Limb (tissue), 2 donors: ENCODE data around the gene PPA1.
"Not testable (repeated sequence)": the region's sequence is repeated elsewhere in the genome, so short reads cannot be mapped to it uniquely, and the experiment has no call there.

Experiments used
- DNase-seq, 2 donors: peaks; one replicate each; pipeline ENCODE4 v3.0.0-alpha.2; 2016; ENCODE audit errors: extremely low spot score in 2 of 2

PPA1 gene

DNA sequence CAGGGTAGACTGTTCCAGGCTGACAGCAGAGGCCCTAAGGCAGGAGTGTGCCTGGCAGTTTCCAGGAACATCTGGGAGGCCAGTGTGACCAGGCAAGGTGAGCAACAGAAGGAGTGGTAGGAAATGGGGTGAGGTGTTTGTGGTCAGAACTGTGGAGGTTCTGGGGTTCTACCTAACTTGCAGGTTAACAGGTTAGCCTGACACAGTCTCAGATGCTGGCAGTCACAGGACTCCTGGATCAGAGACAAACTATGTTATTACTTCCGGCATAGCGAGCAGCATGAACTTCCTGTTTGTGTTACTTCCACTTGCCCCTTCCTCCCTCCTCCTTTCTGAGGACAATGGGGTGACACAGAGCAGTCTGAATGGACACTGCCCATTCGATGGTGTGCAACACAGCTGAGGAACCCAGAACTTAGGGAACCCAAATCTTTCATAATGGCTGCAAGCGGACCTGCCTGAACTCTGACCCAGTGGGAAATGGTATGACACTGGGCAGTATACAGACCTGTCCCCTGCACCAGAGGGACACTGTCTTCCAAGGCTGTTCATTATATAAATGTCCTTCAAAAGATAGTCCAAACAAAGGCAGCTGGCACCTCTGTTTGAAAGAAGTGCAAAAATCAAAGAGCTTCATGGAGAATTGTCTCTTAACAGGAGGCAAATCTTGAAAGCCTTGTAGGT, 59.0 kb downstream of the PPA1 start:
- no peak for DNase-seq

DNA sequence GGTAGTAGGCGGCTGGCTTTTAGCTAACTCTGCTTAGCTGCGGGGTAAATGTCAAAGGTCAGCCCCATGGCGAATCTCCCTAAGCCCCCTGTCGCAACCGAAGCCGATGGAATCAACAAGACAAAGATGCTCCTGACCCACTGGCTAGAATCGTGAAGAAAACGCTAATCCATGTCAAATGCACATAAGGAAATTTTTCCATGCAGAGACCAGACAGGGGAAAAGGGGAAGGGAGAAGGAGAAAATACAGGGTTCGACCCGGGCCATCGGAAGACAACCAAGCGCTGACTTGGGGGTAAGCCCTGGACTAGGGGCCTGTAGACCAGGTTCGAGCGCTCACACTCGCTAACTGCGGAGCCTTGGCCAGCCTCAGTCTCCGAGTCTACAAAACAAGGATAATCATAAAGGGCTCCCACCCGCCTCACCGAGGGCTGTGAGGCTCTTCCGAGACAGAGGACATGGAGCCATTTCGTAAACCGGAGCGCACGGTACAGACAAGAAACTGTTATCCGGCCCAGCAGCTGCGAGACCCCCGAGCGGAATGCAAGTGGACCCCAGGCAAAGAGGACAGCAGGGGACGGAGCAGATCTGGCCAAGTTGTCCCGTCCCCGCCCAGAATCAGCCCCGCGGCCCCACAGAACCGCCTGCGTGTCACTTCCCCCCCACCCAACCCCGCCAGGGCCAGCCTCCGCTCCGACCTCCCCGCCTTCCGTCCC, 63.4 kb downstream of the PPA1 start:
- no peak for DNase-seq

DNA sequence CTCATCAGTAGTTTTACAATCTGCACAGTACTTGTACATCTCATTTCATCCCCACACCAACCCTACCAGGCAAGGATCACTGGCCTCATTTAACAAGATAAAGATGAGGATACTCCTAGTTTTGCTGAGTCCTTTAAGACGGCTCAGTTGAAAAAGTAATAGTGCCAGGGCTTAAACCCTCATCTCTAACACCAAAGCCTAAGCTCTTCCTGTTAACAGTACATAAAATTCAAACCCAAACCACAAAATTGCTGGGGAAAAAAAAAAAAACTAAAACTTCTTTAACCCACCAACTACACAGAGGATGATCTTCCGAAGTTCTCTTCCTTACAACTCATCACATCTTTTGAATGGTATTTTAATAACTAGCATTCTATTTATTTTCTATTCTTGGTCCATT, 64.2 kb downstream of the PPA1 start:
- no peak for DNase-seq

DNA sequence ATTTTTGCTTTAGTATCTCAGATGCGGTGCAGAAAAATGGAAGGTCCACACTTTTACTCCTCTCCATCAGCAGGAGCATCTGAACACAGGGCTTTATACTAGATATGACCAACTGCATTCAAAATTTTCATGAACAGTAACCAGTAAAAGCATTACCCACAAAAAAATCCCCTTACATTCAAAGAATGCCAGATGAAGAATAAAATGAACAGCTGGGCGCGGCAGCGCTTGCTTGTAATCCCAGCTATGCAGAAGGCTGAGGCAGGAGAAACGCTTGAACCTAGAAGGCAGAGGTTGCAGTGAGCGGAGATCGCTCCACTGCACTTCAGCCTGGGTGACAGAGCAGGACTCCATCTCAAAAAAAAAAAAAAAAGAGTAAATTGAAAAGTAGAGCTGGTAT, 66.0 kb downstream of the PPA1 start:
- DNase-seq = no peak

DNA sequence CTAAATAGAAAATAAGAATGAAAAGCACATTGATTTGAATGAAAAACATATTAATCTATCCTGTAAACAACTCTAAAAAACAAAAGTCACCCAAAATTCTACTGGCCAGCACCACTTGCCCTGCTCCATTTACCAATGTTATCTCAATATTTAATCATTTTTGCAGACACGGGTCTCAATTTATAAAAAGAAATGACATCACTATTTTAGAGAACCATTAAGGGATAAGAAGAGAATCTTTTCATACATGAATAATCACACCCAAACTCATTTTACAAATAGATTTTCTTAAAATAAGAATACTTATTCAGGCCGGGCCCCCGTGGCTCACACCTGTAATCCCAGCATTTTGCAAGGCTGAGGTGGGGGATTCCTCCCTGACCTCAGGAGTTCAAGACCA, 66.8 kb downstream of the PPA1 start:
- DNase-seq = no peak

DNA sequence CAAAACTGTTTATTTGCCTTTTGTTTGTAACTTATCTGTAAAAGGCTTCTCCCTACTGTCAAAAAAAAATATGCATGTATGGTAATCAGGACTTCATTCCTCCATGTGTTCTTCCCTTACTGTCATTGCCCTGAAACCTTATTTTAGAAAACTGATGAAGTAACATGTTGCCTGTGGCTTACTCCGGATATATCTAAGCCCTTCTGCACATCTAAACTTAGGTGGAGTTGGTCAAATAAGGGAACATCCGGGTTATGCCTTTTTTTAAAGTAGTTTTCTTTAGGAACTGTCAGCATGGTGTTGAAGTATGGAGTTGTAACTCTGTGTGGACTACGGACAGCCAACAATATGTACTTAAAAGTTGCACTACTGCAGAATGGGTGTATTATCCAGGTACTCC, 69.1 kb downstream of the PPA1 start:
- no peak for DNase-seq

DNA sequence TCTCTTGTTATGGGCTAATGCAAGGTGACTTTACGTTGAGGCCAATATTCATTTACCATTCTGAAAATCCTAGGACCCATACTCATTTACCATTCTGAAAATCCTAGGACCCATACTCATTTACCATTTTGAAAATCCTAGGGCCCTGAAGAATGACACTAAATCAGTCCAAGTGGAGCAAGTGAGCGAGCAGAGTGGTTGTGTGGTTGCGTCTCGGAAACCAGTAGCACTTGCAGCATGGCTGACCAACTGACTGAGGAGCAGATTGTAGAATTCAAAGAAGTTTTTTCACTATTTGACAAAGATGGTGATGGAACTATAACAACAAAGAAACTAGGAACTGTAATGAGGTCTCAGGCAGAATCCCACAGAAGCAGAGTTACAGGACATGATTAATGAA, 69.8 kb downstream of the PPA1 start:
- no peak for DNase-seq

DNA sequence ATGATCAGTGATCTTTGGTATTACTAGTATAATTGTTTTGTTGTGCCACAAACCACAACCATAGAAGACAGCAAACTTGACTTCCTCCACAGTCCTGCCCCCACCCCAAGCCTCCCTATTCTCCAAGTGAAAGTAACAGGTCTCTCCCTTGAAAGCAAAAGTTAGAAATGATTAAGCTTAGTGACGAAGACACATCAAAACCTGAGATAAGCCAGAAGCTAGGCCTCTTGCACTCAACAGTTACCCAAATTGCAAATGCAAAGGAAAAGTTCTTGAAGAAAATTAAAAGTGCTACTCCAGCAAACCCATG, 70.4 kb downstream of the PPA1 start:
- no peak for DNase-seq

DNA sequence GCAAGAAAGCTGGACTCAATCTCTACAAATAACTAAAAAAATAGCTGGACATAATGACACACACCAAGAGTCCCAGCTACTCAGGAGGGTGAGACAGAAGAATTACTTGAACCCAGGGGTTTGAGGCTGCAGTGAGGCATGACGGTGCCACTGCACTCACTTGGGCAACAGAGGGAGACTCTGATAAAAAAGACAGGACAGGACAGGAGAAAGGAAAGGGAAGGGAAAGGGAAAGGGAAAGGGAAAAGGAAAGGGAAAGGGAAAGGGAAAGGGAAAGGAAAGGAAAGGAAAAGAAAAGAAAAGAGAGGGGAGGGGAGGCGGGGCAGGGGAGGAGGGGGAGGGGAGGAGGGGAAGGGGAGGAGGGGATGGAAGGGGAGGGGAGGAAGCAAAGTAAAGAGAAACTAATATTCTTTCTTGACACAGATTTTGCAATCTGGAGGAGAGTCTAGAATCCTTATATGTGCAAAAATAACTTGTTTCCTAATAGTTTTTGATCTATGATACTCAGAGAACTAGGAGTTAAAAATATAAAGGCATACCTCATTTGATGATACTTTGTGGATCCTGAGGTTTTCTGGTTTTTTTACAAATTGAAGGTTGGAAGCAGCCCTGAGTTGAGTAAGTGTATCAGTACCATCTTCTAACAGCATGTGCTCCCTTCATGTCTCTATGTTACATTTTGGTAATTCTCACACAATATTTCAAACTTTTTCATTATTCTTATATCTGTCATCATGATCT, 70.9 kb downstream of the PPA1 start:
- DNase-seq = no peak

DNA sequence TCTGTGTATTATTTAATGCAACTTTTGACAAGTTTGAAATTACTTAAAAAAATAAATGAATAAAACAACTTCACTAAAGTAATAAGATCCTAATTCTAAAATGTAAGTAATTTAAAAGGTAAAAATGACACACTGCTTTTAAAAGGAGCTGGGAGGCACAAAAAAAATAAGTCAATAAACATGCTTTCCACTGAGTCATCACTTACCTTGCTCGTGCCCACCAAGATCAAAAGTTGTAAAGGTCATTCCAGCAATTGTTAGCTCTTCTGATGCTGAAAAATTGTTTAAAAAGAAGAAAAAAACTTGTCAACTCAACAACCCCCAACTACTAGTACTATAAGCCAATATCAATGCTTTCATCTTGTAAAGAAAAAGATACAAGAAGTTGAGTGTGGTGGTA, 72.4 kb downstream of the PPA1 start:
- DNase-seq = no peak

DNA sequence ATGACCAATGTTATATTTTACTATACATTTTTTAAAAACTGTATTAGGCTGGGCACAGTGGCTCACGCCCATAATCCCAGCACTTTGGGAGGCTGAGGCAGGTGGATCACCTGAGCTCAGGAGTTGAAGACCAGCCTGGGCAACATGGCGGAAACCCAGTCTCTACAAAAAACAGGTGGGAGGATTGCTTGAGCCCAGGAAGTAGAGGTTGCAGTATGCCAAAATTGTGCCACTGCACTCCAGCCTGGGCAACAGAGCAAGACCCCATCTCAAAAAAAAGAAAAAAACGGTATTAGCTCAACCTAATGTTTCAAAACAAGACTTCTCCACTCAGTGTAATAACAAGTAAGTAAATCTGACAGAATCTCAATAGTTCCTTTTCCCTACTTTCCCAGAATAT, 73.9 kb downstream of the PPA1 start:
- DNase-seq = not testable (repeated sequence)

DNA sequence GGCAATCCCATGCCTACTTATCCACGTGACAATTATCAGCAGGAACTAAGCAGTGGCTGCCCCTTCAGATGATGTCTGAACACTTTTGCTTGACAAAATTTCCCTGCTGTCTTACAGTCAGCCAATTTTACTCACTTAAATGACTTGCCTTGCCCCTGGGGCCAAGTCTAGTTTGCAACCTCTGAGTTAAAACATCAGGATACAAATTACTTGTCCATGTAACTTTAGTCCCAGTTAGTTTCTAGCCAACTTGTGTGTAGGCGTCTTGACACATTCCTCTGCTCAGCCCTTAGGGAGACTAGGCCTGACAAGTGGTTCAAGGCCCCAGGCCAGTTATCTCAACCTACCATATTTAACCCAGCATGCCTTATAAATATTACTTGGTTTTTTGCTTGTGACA, 75.1 kb downstream of the PPA1 start:
- DNase-seq = no peak

DNA sequence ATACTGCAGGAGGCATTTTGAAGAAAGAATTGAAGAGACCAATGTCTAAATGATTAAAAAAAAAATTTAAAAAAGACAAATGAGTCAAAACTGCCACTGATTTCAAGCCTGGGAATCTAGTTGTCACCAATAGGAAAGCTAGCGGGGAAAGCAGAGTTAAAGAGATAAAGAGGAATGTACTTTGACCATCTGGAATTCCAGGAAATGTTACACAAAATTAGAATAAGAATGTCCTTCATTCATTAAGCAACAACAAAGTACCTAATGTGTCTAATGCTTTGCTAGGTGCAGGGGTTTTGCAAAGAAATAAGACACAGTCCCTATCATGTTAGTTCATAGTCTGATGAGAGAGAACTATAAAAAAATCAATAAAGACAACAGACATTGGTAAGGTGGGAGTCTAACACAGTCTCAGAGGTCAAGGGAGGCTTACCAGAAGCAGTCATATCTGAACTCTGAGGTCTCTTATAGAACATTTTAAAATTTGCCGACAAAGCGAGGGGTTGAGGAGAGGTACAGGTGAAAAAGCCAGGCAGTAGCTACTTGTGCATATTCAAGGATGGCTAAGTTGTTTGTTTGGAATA, 77.9 kb downstream of the PPA1 start:
- no peak for DNase-seq
